ENCODE measurements around the gene OR52B2. TPM values are rescaled to one million over a fixed set of nuclear protein-coding genes. Genes with fewer than 3 reads are reported as not detected.

OR52B2 gene
- not detected for total RNA-seq

DNA sequence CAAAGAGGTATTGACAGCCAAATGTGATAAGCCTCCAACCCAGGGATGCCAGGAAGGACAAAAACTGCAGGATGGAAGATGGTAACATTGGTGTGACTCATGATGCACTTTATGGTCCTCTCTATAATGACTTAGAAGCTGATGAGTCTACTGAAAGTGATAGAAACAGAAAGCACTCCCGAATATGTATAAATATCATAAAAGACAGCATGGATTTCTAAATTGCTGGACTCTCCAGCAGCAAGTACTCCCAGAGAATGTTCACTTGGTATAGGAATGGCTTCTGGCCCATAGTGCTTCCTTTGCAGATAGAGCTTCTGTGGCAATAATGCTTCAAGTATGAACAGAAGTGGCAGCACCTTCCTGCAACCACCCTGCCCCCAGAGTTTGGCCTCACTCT, at the start of gene OR52B2:
Gene OR52B2, minus strand, starts transcription at position 101 of the 400 bp plus-strand sequence. Its CDS starts 0 bp downstream, at position 101.
- DNase-seq (ENCODE audit: low spot score) (no peak), ATAC-seq (no peak)
- intact Hi-C loops (cut with DNase I) = no loop called here

- no peak for DNase-seq (ENCODE audit: low spot score)
- intact Hi-C loops (cut with DNase I) = no loop called here
- ATAC-seq = peak; percentile 53
Observed at GRCh38 chr11:6219359-6219758, 49.2 kb upstream of the OR52B2 start.

GRCh38 chr11:6217722-6218121, 47.6 kb upstream of the OR52B2 start:
- DNase-seq (ENCODE audit: low spot score) = no peak
- intact Hi-C loops (cut with DNase I) = no loop called here
- no peak for ATAC-seq

GRCh38 chr11:6216501-6216900, 46.4 kb upstream of the OR52B2 start:
- intact Hi-C loops (cut with DNase I) = no loop called here
- DNase-seq (ENCODE audit: low spot score) = no peak
- ATAC-seq = no peak

DNA sequence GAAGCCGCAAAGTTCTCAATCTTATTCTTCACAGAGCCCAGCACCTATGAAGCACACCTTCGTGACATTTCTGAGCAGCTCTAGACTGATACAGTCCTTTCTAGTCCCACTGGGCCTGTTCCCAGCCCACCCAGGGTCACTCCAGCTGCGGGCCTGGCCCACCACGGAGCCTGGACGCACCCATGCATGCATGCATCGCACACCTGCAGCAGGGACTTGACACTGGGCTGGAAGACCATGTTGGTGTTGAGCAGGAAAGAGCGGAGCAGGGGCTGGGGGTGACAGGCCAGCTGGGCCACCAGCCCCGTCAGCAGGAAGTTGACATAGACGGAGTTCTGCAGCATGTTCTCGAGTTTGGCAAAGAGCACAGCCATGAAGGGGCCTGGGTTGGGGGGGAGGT, 44.4 kb upstream of the OR52B2 start:
- ATAC-seq (no peak), DNase-seq (ENCODE audit: low spot score) (no peak)
- intact Hi-C loops (cut with DNase I) = no loop called here

DNA sequence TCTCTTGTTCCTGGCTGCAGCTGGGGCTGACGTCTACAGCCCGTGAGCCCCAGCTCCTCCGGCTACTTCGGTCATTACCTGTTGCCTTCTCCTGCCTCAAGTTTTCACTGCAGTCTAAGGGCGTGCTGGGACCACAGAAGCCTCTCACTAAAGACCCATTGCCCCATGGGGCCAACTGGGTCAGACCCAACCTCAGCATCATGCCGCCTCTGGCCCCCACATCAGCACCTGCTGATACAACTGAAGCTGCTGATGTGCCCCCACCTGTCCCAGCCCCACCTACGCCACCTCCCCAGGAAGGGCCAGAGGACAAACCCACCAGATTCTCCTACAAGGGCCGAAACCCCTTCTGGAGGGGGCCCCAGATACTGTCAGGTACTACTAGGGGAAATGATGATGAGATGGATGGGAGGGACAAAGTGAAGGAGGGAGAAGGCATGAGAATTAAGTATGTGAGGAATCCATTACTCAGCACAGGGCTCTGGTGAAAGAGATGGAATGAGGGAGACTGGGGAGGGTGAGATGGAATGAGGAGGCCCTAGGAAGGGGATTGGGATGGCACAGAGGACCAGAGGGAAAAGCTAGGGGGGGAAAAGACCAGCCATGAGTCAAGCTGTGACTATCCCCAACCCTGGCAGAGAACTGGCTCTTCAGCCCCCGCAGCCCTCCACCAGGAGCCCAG, 40.3 kb upstream of the OR52B2 start:
- intact Hi-C loops (cut with DNase I) = no loop called here
- ATAC-seq = no peak
- no peak for DNase-seq (ENCODE audit: low spot score)

DNA sequence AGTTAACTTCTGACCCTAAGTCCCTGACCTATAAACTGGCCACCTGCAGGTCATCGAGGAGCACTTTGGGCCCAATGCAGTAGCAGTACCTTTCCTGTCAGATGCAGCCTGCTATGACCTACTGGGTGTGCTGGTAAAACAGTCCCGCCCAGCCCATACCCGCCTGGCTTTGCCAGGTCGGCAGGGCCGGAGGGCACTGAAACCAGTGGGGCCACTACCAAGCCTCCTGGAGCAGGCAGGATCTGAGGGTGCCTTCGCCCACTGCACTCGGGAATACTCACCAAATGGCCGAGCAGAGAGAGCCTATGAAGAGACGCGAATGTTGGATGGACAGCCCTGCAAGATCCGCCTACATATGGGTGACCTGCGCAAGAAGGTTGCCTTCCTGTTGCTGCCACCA, 39.7 kb upstream of the OR52B2 start:
- no peak for DNase-seq (ENCODE audit: low spot score)
- intact Hi-C loops (cut with DNase I) = no loop called here
- ATAC-seq = no peak

GRCh38 chr11:6206456-6207180, 36.5 kb upstream of the OR52B2 start:
- intact Hi-C loops (cut with DNase I) = no loop called here

GRCh38 chr11:6205366-6205765, 35.2 kb upstream of the OR52B2 start, which contains the start of gene C11orf42:
C11orf42 (plus strand) TSS chr11:6205557; CDS start chr11:6205616, 59 bp downstream.
- ATAC-seq = no peak
- DNase-seq (ENCODE audit: low spot score) = no peak
- intact Hi-C loops (cut with DNase I) = no loop called here

More at GRCh38 chr11:6206456-6207180, 36.5 kb upstream of the OR52B2 start:
- DNase-seq (ENCODE audit: low spot score) = no peak
- ATAC-seq = no peak

- intact Hi-C loops (cut with DNase I) = no loop called here
- ATAC-seq (no peak), DNase-seq (ENCODE audit: low spot score) (no peak)
Observed at GRCh38 chr11:6204706-6205105, 34.6 kb upstream of the OR52B2 start.

DNA sequence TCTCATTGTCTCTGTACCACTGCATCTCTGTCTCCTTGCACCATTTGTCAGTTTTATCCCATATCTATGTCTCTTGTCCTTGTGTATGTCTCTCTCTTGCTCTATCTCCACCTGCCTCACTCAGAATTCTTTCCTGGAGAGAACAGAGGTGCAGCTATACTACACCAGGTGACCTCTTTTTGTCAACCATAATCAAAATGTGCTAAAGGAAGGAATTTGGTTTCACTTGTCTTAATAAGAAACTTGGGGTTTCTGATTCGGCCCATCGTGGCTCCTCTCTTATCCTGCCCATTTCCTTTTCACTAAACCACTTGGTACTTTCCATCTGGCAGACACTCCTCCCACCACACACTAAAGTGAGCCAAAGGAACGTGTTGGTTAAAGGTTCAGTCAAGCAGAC, 33.2 kb upstream of the OR52B2 start:
- intact Hi-C loops (cut with DNase I) = no loop called here
- DNase-seq (ENCODE audit: low spot score) (no peak), ATAC-seq (no peak)

- DNase-seq (ENCODE audit: low spot score) (no peak), ATAC-seq (no peak)
- intact Hi-C loops (cut with DNase I) = no loop called here
Observed at GRCh38 chr11:6202041-6202440, 31.9 kb upstream of the OR52B2 start.

GRCh38 chr11:6201481-6201880, 31.4 kb upstream of the OR52B2 start:
- DNase-seq (ENCODE audit: low spot score) (no peak), ATAC-seq (no peak)
- intact Hi-C loops (cut with DNase I) = no loop called here

- intact Hi-C loops (cut with DNase I) = no loop called here
- ATAC-seq = peak; percentile 68
- DNase-seq (ENCODE audit: low spot score) = no peak
Observed at GRCh38 chr11:6200975-6201374, 30.8 kb upstream of the OR52B2 start.

DNA sequence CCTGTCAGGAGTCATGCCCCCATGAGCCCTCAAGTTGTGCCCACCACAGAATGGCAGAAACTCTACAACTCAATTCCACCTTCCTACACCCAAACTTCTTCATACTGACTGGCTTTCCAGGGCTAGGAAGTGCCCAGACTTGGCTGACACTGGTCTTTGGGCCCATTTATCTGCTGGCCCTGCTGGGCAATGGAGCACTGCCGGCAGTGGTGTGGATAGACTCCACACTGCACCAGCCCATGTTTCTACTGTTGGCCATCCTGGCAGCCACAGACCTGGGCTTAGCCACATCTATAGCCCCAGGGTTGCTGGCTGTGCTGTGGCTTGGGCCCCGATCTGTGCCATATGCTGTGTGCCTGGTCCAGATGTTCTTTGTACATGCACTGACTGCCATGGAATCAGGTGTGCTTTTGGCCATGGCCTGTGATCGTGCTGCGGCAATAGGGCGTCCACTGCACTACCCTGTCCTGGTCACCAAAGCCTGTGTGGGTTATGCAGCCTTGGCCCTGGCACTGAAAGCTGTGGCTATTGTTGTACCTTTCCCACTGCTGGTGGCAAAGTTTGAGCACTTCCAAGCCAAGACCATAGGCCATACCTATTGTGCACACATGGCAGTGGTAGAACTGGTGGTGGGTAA, 29.2 kb upstream of the OR52B2 start, which contains the start of gene OR52W1:
Gene OR52W1, plus strand, starts transcription at position 51 of the 637 bp plus-strand sequence. Its CDS starts 0 bp downstream, at position 51.
- intact Hi-C loops (cut with DNase I) = no loop called here
- no peak for DNase-seq (ENCODE audit: low spot score)
- ATAC-seq = no peak

- ATAC-seq (no peak), DNase-seq (ENCODE audit: low spot score) (no peak)
- intact Hi-C loops (cut with DNase I) = no loop called here
Observed at GRCh38 chr11:6197466-6198200, 27.5 kb upstream of the OR52B2 start.

DNA sequence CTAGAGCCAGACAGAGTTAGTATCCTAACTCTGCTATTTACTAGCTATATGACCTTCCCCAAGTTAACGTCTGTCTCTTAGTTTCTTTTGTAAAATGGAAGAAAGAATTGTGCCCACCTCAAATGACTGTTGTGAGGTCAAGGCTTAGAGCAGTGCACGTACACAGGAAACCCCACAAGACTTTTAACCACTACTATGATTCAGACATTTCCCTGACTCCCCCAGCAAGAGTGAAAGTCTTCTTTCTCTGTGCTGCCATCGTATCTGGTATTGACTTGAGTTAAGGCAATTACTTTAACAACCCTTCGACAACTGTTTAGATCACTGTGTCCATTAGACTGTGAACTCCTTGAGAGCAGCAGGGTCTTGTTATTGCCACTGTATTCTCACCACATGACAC, 26.3 kb upstream of the OR52B2 start:
- intact Hi-C loops (cut with DNase I) = no loop called here
- DNase-seq (ENCODE audit: low spot score) (no peak), ATAC-seq (no peak)

DNA sequence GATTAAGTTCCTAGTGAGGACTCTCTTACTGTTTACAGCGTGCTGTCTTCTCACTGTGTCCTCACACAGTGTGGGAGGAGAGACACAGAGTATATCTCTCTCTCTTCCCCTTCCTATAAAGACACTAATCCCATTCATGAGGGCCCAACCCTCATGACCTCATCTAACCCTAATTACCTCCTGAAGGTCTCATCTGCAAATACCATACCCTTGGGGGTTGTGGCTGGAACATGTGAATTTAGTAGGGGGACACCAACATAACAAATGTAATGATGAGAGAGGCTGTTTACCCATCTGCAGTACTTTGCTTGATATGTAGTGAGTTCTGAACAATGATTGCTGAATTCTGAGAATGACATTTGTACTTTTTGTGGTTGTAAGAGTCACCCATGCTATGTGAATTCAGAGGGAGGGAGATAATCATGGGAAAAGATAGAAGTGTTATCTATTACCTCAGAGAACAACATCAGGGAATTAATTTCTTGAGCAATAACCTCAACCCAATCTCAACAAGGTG, 24.0 kb upstream of the OR52B2 start:
- ATAC-seq (no peak), DNase-seq (ENCODE audit: low spot score) (no peak)
- intact Hi-C loops (cut with DNase I) = no loop called here

DNA sequence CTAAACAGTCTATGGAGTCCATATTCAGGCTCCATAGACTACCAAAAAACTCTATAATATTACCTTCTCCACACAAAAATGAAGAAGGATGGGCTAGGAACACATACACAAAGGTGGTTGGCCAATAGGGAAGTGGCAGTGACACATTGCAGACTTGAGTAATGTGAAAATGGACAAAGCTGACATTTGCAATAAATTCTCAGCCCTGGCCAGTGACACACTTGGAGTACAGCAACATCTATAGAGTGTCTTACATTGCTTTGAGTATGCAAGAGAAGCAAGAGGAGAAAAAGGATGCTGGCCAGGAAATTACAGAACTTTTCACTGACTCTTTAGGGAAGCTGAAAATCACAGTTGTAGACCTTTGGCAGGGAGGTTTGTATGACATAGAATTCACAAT, 21.6 kb upstream of the OR52B2 start:
- intact Hi-C loops (cut with DNase I) = no loop called here
- ATAC-seq (no peak), DNase-seq (ENCODE audit: low spot score) (no peak)

Data from sciatic nerve (tissue), 2 donors.